Activated CD4-positive, CD25-positive, alpha-beta regulatory T cell treated with anti-CD3 and anti-CD28 coated beads, Interleukin-2, amount 50 U/mL, for 72 hours (primary cell): ENCODE measurements around the gene CHMP1B.
"Not testable (repeated sequence)": the region's sequence is repeated elsewhere in the genome, so short reads cannot be mapped to it uniquely, and the experiment has no call there.

Experiments used
- DNase-seq: peaks from one replicate; pipeline ENCODE4 v3.0.0; 2021

The CHMP1B gene

DNA sequence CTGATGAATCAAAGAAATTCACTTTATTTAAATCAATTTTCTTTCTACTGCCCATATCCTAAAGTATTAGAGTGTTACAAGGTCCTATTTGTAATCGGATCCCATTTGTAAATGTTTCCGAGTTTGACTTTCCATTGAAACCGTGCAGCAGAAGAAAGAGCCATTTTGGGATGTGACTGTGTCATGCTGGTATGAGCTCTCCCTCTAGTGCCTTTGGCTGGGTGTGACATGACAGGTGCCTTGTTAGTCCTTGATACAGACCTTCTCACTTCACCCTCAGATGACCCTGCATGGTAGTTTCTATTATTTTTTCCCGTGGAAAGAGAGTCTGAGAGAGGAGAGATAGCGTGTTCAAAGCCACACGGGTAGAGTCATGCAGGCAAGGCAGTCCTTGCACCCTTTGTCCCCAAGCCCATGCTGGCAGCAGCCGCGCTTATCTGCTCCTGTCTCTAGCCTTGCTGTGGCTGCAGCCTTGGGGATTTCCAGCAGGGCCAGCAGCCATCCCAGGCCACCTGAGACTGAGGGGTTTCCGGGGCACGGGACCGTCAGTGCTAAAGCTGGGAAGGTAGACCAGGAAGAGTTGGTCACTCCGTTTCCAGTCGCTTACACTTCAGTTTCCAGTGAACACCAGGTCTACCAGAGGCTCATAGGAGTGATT, 21.4 kb downstream of the CHMP1B start:
- no peak for DNase-seq

DNA sequence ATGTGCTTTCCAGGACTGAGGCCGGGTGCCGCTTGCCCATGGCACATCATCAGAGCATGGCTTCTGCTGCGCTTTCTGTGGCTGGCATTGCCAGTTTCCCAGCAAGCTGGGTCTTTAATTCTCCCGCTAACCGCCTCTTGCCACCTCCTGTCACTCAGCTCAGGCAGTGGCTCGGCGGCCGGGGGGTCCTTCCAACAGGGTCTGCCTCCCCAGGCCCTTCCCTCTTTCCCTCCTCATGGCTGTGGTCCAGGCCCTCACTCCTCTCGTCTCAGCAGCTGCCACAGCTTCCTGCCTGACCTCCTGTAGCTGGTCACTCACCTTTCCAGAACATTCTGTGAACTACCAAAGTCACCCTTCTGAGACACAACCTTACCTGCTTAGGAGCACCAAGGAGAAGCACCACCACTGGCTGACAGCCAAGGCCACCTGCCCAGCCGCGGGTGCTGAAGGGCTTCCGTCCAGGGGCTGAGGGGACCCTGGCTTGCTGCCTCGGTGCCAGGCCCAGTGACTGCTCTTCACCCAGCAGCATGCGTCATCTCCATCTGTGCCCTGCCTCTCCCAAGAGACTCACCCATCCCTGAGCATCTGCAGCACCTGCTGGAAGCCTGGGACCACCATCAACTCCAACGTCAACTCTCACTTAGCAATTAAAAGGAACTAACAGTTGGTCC, 22.6 kb downstream of the CHMP1B start:
- no peak for DNase-seq

- no peak for DNase-seq
These were observed 23.5 kb downstream of the CHMP1B start for GRCh38 chr18:11874676-11875075.

GRCh38 chr18:11877497-11878135, 26.4 kb downstream of the CHMP1B start:
- no peak for DNase-seq

- DNase-seq: no peak
These were observed 29.5 kb downstream of the CHMP1B start for GRCh38 chr18:11880586-11881304.

DNA sequence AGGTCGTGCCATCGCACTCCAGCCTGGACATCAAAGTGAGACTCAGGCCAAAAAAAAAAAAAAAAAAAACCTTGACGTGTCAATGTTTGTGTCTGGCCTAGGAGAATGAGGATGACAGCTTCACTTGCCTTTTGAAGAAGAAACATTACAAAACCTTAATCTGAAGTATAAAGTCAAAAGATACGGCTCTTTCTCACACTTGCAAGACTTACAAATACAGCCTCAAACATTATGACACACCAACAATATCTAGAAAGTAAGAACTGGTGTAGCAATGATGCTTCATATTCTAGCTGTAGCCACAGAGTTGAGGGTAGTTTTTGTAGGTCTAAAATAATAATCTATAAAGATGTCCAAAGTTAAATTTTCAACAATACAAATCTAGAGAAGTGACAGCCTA, 31.4 kb downstream of the CHMP1B start:
- DNase-seq: no peak

GRCh38 chr18:11883153-11883552, 31.9 kb downstream of the CHMP1B start:
- DNase-seq: no peak

DNA sequence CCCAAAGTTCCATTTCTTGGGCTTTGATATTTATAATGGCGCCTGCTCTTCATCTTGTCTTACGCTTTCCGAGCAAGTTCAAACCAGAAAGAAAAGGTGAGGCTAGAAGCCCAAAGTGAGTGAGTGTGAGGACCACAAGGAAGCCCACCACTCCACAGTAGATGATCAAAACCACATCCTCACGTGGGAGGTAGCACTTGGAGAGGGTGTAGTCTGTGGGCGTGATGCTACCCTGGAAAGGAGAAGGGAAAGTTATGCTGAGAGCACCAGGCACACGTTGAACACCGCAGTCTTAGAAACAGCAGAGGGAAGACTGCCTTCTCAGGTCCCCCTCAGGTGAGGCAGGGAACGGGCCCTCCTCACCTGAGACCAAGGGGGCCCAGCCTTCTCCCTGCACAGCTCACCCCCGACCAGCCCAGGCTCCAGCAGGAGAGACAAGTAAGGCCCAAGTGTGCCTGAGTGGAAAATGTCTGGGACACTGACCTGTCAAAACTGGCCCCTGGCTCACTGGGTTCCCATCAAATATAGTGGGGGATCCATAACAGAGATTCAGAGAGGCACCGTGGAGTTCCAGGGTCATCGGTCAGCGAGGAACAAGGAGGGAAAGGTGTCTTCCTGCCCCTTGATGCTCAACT, 33.3 kb downstream of the CHMP1B start:
- DNase-seq: no peak

- DNase-seq: no peak
These were observed 34.2 kb downstream of the CHMP1B start for GRCh38 chr18:11885278-11885947.

DNA sequence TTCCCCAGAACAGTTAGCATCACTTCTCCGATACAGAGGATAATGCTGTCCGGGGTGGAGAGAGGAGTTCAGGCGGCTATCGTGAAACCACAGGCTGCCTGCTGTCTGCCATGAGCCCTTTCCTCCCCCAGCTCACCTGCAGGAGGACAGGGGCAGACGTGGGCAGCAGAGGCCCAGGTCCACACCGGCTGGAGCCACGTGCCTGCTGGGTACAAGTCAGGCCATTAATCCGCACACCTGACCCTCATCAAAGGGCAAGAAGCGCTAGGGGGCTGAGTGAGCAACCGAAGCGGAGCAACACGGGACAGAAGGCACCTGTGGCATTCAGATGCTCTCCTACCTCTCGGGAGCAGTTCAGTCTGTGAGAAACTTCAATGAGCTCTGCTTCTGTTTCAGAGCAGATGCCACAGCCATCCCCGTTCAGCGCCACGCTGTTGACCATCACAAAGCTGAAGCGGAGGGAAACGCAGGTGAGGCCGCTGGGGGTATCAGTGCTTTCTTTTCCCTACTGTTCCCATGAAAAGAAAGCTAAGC, 35.4 kb downstream of the CHMP1B start:
- DNase-seq: no peak

GRCh38 chr18:11887328-11888128, 36.3 kb downstream of the CHMP1B start:
- DNase-seq: no peak

DNA sequence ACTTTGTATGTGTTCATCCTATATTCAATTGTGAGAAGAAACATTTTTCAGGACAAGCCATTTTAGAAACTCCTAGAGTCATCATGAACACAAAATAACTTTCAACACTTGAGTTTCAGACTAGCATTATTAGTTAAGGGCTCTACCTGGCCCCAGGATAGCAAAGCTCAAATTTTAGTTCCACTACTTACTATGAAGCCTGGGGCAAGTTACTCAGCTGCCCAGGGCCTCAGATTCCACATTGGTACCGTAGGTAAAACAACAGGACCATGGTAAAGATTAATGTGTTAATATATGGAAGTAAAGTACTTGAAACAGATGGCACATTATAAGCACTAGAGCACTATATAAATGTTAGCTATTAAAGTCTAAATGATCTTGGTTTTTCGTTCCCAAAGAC, 37.5 kb downstream of the CHMP1B start:
- DNase-seq: no peak

- DNase-seq: no peak
These were observed 38.1 kb downstream of the CHMP1B start for GRCh38 chr18:11889284-11889683.

GRCh38 chr18:11891737-11892136, 40.5 kb downstream of the CHMP1B start:
- no peak for DNase-seq

GRCh38 chr18:11892438-11892837, 41.2 kb downstream of the CHMP1B start:
- not testable (repeated sequence) for DNase-seq

GRCh38 chr18:11897781-11898180, 46.6 kb downstream of the CHMP1B start:
- DNase-seq: no peak

DNA sequence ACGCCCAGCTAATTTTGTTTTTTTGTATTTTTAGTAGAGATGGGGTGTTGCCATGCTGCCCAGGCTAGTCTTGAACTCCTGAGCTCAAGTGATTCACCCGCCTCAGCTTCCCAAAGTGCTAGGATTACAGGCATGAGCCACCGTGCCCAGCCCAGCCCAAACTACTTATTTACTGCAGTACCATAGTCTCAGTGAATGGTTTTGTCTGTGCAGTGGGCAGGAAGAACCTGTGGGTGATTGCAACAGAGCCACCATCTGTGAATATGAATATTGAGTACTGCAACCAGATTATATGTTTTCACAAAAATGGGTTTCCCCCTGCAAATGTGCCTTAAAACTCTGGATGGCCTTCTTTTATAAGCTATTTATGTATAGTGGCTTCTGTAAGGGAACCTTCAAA, 47.9 kb downstream of the CHMP1B start:
- no peak for DNase-seq

DNA sequence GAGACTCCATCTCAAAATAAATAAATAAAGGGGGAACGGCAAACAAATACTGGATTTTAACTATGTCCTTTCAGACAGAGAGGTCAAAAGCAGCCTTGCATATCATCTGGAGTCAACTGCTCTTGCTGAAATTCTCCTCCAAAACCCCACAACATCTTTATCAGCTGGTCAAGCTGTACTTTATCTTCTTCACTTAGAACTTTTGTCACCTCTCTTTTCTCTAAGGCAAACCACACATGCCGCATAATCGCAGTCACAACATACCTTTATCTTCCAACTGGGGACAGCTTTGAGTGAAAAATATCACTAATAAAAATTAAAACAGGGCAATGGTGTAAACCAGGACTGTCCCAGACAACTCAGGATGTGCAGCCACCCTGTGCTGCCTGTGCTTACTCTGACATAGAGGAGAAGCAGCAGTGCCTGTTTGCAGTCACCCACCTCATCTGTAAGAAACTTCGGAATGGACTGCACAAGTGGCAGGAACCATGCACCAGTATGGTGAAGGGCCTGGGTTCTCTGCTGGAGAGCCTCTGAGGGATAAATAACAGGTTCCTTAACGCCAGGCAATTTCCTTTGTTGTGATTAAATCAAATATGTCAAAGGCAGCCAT, 50.7 kb downstream of the CHMP1B start:
- no peak for DNase-seq

GRCh38 chr18:11902522-11903292, 51.5 kb downstream of the CHMP1B start:
- no peak for DNase-seq
